GM23338 (cell line): Measurements from ENCODE around the gene CXCR5. TPM values are rescaled to one million over a fixed set of nuclear protein-coding genes. Genes with fewer than 3 reads are reported as not detected.

Source experiments
- ATAC-seq: fragments of 200-7000 bp; cut with Tn5 transposase; 3 replicates; pipeline ENCODE4 v1.9.1; 2020
- DNase-seq: peaks from one replicate; pipeline ENCODE4 v3.0.0-alpha.2; 2015; ENCODE audit warnings: low spot score
- H2AFZ ChIP-seq: fragments of 200-600 bp; sonication (generic); 2 replicates; pipeline ENCODE4 v1.8.0; 2016; ENCODE audit warnings: antibody characterized with exemption, mild to moderate bottlenecking, moderate library complexity
- H3F3A ChIP-seq: fragments of 200-600 bp; sonication (generic); replicated peaks from 2 replicates; pipeline ENCODE4 v1.8.0; 2017; ENCODE audit warnings: antibody characterized with exemption, mixed run types, low read depth
- H3K27ac ChIP-seq: fragments of 200-600 bp; sonication (generic); 2 replicates; pipeline ENCODE4 v1.6.1; 2016; ENCODE audit warnings: low read depth
- H3K27me3 ChIP-seq: fragments of 200-600 bp; sonication (generic); 2 replicates; pipeline ENCODE4 v1.8.0; 2016; ENCODE audit warnings: mild to moderate bottlenecking, mixed run types, moderate library complexity; ENCODE audit not compliant: insufficient read depth
- H3K36me3 ChIP-seq: fragments of 200-600 bp; sonication (generic); 2 replicates; pipeline ENCODE4 v1.8.0; 2016; ENCODE audit warnings: mild to moderate bottlenecking; ENCODE audit not compliant: insufficient read depth
- H3K4me1 ChIP-seq: fragments of 200-600 bp; sonication (generic); 2 replicates; pipeline ENCODE4 v1.8.0; 2016; ENCODE audit warnings: mild to moderate bottlenecking, moderate library complexity; ENCODE audit not compliant: insufficient read depth
- H3K4me2 ChIP-seq: fragments of 200-600 bp; sonication (generic); 2 replicates; pipeline ENCODE4 v1.7.1; 2017; ENCODE audit warnings: mixed run types
- H3K4me3 ChIP-seq: fragments of 200-600 bp; sonication (generic); 2 replicates; pipeline ENCODE4 v1.6.1; 2016; ENCODE audit warnings: mixed run types
- H3K79me2 ChIP-seq: fragments of 200-600 bp; sonication (generic); replicated peaks from 2 replicates; pipeline ENCODE4 v1.8.0; 2017; ENCODE audit warnings: mild to moderate bottlenecking; ENCODE audit not compliant: insufficient read depth
- H3K9me2 ChIP-seq: fragments of 200-600 bp; sonication (generic); 2 replicates; pipeline ENCODE4 v1.8.0; 2017; ENCODE audit not compliant: insufficient read depth
- H4K20me1 ChIP-seq: fragments of 200-600 bp; sonication (generic); replicated peaks from 2 replicates; pipeline ENCODE4 v1.8.0; 2017; ENCODE audit warnings: mild to moderate bottlenecking; ENCODE audit not compliant: insufficient read depth
- H3K27ac Mint-ChIP-seq: 2 replicates; pipeline ENCODE4 v1.8.0; 2020; ENCODE audit warnings: inconsistent platforms, mild to moderate bottlenecking, moderate library complexity, mixed read lengths
- H3K27me3 Mint-ChIP-seq: 3 replicates; pipeline ENCODE4 v1.8.0; 2022; ENCODE audit warnings: low read depth, mild to moderate bottlenecking, moderate library complexity, mixed read lengths, inconsistent platforms; ENCODE audit not compliant: insufficient read depth, poor library complexity
- H3K36me3 Mint-ChIP-seq: 3 replicates; pipeline ENCODE4 v1.8.0; 2021; ENCODE audit warnings: low read depth, mild to moderate bottlenecking, inconsistent platforms, moderate library complexity, mixed read lengths
- H3K4me1 Mint-ChIP-seq: 3 replicates; pipeline ENCODE4 v1.8.0; 2020; ENCODE audit warnings: mild to moderate bottlenecking, inconsistent platforms, mixed read lengths
- H3K4me3 Mint-ChIP-seq: 3 replicates; pipeline ENCODE4 v1.8.0; 2021; ENCODE audit warnings: moderate library complexity, mild to moderate bottlenecking, inconsistent platforms, mixed read lengths
- H3K9me3 Mint-ChIP-seq: 3 replicates; pipeline ENCODE4 v1.8.0; 2020; ENCODE audit warnings: moderate library complexity, mild to moderate bottlenecking, inconsistent platforms, mixed read lengths
- CREB1 ChIP-seq: fragments of 250-450 bp; sonication (Bioruptor Pico); IDR thresholded peaks from 2 replicates; pipeline ENCODE4 v1.5.0; 2020; ENCODE audit warnings: low read depth, mild to moderate bottlenecking, moderate library complexity
- EZH2 ChIP-seq: fragments of 200-600 bp; sonication (generic); IDR thresholded peaks from one replicate; pipeline ENCODE4 v1.8.0; 2017; ENCODE audit warnings: antibody characterized with exemption, mild to moderate bottlenecking, low read depth; ENCODE audit not compliant: unreplicated experiment
- EZH2phosphoT487 ChIP-seq: fragments of 200-600 bp; sonication (generic); IDR thresholded peaks from one replicate; pipeline ENCODE4 v1.8.1; 2018; ENCODE audit warnings: antibody characterized with exemption; ENCODE audit not compliant: unreplicated experiment
- NANOG ChIP-seq: IDR thresholded peaks from 2 replicates; pipeline ENCODE4 v1.6.1; 2016; ENCODE audit warnings: antibody characterized with exemption, borderline replicate concordance
- POLR2AphosphoS5 ChIP-seq: IDR thresholded peaks from 2 replicates; pipeline ENCODE4 v1.6.1; 2016; ENCODE audit warnings: antibody characterized with exemption, low read depth
- REST ChIP-seq: IDR thresholded peaks from one replicate; pipeline ENCODE4 v1.6.1; 2018; ENCODE audit warnings: antibody characterized with exemption; ENCODE audit not compliant: unreplicated experiment
- polyA plus RNA-seq: library from polyadenylated mRNA; unstranded; fragments of >200 nt; fragmentation: Nextera tagmentation; extraction: Ambion mirVana; gene quantifications from 2 replicates; pipeline ENCODE4 v1.2.1, GENCODE V29; 2016
- total RNA-seq: library from RNA; depleted of rRNA; stranded (reverse); fragments of >200 nt; shearing (Covaris generic); gene quantifications from 2 replicates; pipeline ENCODE4 v1.2.3, GENCODE V29; 2014
- TF ChIP-seq, protein P1 (sequence below): fragments of 250-450 bp; sonication (Bioruptor Pico); IDR thresholded peaks from 2 replicates; pipeline ENCODE4 v1.5.0; 2020; ENCODE audit warnings: mild to moderate bottlenecking, moderate library complexity

CXCR5 gene
- total and polyA plus RNA-seq, 2 experiments from 2014 or later = 0.18 TPM; not detected in 1

DNA sequence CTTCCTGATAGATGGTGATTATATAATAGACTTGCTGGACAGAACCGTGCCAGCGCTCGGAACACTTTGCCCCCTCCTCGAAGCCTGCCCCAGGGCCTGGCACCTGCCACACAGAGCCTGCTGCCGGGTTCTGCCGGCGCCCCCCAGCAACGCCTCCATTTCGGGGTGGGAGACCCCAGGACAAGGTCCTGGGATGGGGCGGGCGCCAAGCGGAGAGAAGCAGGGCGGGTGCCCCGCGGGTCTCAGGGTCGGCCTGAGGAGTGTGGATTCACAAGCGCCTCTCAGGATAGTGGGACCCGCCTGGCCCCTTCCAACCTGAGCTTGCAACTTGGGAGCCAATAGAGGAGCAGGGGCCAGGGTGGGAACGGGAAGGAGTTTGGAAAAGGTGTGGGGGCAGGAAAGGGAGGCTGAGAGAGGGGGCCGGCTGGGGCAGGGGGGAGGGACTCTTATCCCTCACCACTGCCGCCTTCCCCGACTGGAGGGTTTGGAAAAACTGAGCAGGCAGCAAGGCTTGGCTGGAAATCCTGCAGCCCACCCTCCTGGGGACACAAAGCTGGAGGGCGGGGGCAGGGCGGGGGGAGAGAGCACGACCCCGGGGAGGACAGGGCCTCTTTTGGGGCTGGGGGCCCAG lies 45.3 kb downstream of the CXCR5 start:
- H3K4me3 ChIP-seq = peak overlapping the region; percentile 99
- H3K79me2 ChIP-seq = peaks cover 14% of the 10 kb centered on the region
- peak overlapping the region; percentile 94 for H3K4me3 Mint-ChIP-seq
- H4K20me1 ChIP-seq = peaks cover 7% of the 10 kb centered on the region
- no peaks in the 10 kb centered on the region for H3K36me3 ChIP-seq
- peaks cover under 1% of the 10 kb centered on the region; the same call in 1 of the 2 replicates for H3F3A ChIP-seq
- H3K4me1 ChIP-seq = peaks cover 32% of the 10 kb centered on the region
- 0 out of 2 replicates have a peak overlapping the region, but pooled peaks have one; percentile 80 for H2AFZ ChIP-seq
- H3K4me1 Mint-ChIP-seq = peaks cover 46% of the 10 kb centered on the region
- H3K9me2 ChIP-seq = no peaks in the 10 kb centered on the region
- H3K27me3 ChIP-seq = peaks cover 13% of the 10 kb centered on the region
- H3K4me2 ChIP-seq = peak overlapping the region; percentile 97
- no peaks in the 10 kb centered on the region for H3K9me3 Mint-ChIP-seq
- TF ChIP-seq EZH2phosphoT487 = no peak
- TF ChIP-seq POLR2AphosphoS5 = 0 out of 2 replicates have a peak, but pooled peaks have one; percentile 21
- ATAC-seq (peak; percentile 14), DNase-seq (peak; percentile 80)
- peak overlapping the region; percentile 97; the same call in 1 of the 2 replicates for H3K27ac Mint-ChIP-seq
- H3K27me3 Mint-ChIP-seq = peaks cover 25% of the 10 kb centered on the region
- peak overlapping the region; percentile 82; the same call in 1 of the 2 replicates for H3K27ac ChIP-seq
- H3K36me3 Mint-ChIP-seq = peaks cover 3% of the 10 kb centered on the region; the same call in 1 of the 3 replicates

GRCh38 chr11:118929501-118930093 lies 45.9 kb downstream of the CXCR5 start:
- Mint-ChIP-seq H3K4me1 (peaks cover 39% of the 10 kb centered on the region), H3K9me3 (no peaks in the 10 kb centered on the region), H3K4me3 (peak overlapping the region; percentile 94), H3K27me3 (peaks cover 22% of the 10 kb centered on the region), H3K36me3 (peaks cover 3% of the 10 kb centered on the region; the same call in 1 of the 3 replicates), H3K27ac (peak overlapping the region; percentile 90)
- H3K9me2 ChIP-seq = no peaks in the 10 kb centered on the region
- H3K36me3 ChIP-seq = no peaks in the 10 kb centered on the region
- TF ChIP-seq CREB1 (peak; percentile 76), NANOG (no peak), EZH2 (no peak), REST (no peak), EZH2phosphoT487 (no peak), POLR2AphosphoS5 (0 out of 2 replicates have a peak, but pooled peaks have one; percentile 3)
- TF ChIP-seq, protein P1, sequence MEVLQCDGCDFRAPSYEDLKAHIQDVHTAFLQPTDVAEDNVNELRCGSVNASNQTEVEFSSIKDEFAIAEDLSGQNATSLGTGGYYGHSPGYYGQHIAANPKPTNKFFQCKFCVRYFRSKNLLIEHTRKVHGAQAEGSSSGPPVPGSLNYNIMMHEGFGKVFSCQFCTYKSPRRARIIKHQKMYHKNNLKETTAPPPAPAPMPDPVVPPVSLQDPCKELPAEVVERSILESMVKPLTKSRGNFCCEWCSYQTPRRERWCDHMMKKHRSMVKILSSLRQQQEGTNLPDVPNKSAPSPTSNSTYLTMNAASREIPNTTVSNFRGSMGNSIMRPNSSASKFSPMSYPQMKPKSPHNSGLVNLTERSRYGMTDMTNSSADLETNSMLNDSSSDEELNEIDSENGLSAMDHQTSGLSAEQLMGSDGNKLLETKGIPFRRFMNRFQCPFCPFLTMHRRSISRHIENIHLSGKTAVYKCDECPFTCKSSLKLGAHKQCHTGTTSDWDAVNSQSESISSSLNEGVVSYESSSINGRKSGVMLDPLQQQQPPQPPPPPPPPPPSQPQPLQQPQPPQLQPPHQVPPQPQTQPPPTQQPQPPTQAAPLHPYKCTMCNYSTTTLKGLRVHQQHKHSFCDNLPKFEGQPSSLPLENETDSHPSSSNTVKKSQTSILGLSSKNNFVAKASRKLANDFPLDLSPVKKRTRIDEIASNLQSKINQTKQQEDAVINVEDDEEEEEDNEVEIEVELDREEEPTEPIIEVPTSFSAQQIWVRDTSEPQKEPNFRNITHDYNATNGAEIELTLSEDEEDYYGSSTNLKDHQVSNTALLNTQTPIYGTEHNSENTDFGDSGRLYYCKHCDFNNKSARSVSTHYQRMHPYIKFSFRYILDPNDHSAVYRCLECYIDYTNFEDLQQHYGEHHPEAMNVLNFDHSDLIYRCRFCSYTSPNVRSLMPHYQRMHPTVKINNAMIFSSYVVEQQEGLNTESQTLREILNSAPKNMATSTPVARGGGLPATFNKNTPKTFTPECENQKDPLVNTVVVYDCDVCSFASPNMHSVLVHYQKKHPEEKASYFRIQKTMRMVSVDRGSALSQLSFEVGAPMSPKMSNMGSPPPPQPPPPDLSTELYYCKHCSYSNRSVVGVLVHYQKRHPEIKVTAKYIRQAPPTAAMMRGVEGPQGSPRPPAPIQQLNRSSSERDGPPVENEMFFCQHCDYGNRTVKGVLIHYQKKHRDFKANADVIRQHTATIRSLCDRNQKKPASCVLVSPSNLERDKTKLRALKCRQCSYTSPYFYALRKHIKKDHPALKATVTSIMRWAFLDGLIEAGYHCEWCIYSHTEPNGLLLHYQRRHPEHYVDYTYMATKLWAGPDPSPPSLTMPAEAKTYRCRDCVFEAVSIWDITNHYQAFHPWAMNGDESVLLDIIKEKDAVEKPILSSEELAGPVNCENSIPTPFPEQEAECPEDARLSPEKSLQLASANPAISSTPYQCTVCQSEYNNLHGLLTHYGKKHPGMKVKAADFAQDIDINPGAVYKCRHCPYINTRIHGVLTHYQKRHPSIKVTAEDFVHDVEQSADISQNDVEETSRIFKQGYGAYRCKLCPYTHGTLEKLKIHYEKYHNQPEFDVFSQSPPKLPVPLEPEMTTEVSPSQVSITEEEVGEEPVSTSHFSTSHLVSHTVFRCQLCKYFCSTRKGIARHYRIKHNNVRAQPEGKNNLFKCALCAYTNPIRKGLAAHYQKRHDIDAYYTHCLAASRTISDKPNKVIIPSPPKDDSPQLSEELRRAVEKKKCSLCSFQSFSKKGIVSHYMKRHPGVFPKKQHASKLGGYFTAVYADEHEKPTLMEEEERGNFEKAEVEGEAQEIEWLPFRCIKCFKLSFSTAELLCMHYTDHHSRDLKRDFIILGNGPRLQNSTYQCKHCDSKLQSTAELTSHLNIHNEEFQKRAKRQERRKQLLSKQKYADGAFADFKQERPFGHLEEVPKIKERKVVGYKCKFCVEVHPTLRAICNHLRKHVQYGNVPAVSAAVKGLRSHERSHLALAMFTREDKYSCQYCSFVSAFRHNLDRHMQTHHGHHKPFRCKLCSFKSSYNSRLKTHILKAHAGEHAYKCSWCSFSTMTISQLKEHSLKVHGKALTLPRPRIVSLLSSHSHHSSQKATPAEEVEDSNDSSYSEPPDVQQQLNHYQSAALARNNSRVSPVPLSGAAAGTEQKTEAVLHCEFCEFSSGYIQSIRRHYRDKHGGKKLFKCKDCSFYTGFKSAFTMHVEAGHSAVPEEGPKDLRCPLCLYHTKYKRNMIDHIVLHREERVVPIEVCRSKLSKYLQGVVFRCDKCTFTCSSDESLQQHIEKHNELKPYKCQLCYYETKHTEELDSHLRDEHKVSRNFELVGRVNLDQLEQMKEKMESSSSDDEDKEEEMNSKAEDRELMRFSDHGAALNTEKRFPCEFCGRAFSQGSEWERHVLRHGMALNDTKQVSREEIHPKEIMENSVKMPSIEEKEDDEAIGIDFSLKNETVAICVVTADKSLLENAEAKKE = no peak
- peak; percentile 95 for DNase-seq
- peaks cover 1% of the 10 kb centered on the region; the same call in 1 of the 2 replicates for H4K20me1 ChIP-seq
- ATAC-seq = peak; percentile 31
- H3K4me1 ChIP-seq = peaks cover 26% of the 10 kb centered on the region
- H3K4me2 ChIP-seq = peak overlapping the region; percentile 97
- peaks cover 13% of the 10 kb centered on the region for H3K27me3 ChIP-seq
- H2AFZ ChIP-seq = no peak overlapping the region
- peak overlapping the region; percentile 82 for H3K27ac ChIP-seq
- peak overlapping the region; percentile 99 for H3K4me3 ChIP-seq
- peaks cover 8% of the 10 kb centered on the region for H3K79me2 ChIP-seq
- H3F3A ChIP-seq = no peaks in the 10 kb centered on the region; the same call in 1 of the 2 replicates
